Esophagus muscularis mucosa (tissue), 4 donors: ENCODE results near the gene PRPSAP1.

Experiments used
- CTCF ChIP-seq, 3 experiments: fragments of 200-600 bp in 2 of 3; fragments of 450-650 bp in 1 of 3; sonication (generic) in 2 of 3; IDR thresholded peaks; one replicate each; pipeline ENCODE4 v1.5.1; 2017 to 2019; ENCODE audit warnings: antibody characterized with exemption in 3 of 3, mild to moderate bottlenecking in 2 of 3, moderate library complexity in 1 of 3
- EP300 ChIP-seq: sonication (generic); formaldehyde crosslinking; IDR thresholded peaks from one replicate; pipeline ENCODE4 v1.6.1; 2017; ENCODE audit warnings: antibody characterized with exemption
- POLR2A ChIP-seq: fragments of 450-650 bp; IDR thresholded peaks from one replicate; pipeline ENCODE4 v1.6.1; 2017; ENCODE audit warnings: antibody characterized with exemption, moderate library complexity, mild to moderate bottlenecking, low read depth

GRCh38 chr17:76263896-76264295, 89.8 kb downstream of the PRPSAP1 start:
- TF ChIP-seq CTCF (IDR thresholded peaks at IDR 0.05) (no peak), EP300 (no peak), POLR2A (no peak)
